Measurements from ENCODE around the gene VSTM5.

The VSTM5 gene

GRCh38 chr11:93784935-93785360, 65.5 kb downstream of the VSTM5 start:
- peak in 1 of 3 donors; percentile 5 for DNase-seq

GRCh38 chr11:93784145-93784934, 66.1 kb downstream of the VSTM5 start, which contains the start of gene MED17:
TSS of gene MED17 (plus strand) at chr11:93784282. CDS start at chr11:93784514, 232 bp downstream.
- peak; percentile 93 to 95 (median 95) for DNase-seq

- DNase-seq = no peak
Observed at GRCh38 chr11:93783765-93784144, 66.7 kb downstream of the VSTM5 start.

- no peak for DNase-seq
Observed at GRCh38 chr11:93783362-93783761, 67.1 kb downstream of the VSTM5 start.

GRCh38 chr11:93775289-93775688, 75.1 kb downstream of the VSTM5 start:
- DNase-seq = peak; percentile 27 to 50 (median 35)

- DNase-seq = peak; percentile 38 to 54 (median 45)
Observed at GRCh38 chr11:93774560-93774959, 75.9 kb downstream of the VSTM5 start.

GRCh38 chr11:93773601-93774200, 76.7 kb downstream of the VSTM5 start:
- no peak for DNase-seq

GRCh38 chr11:93773045-93773477, 77.4 kb downstream of the VSTM5 start:
- DNase-seq = no peak

GRCh38 chr11:93772123-93772522, 78.3 kb downstream of the VSTM5 start:
- DNase-seq = no peak

- DNase-seq = no peak
Observed at GRCh38 chr11:93770160-93770559, 80.3 kb downstream of the VSTM5 start.

All from suppressor macrophage treated with lipopolysaccharide for 1 hour (primary cell).